Transverse colon (tissue), 4 donors: ENCODE data around the gene UBAC1. TPM values are rescaled to one million over a fixed set of nuclear protein-coding genes. Genes with fewer than 3 reads are reported as not detected.

Experiments
- DNase-seq: peaks from one replicate; pipeline ENCODE4 v3.0.0-alpha.2; 2019
- H3K27ac ChIP-seq, 4 donors: fragments of 200-600 bp; sonication (generic); 2 replicates each; pipeline ENCODE4 v1.5.1; 2016 to 2018; ENCODE audit warnings: inconsistent platforms in 4 of 4
- H3K27me3 ChIP-seq: fragments of 200-600 bp; sonication (generic); 2 replicates; pipeline ENCODE4 v1.5.1; 2017; ENCODE audit warnings: inconsistent platforms
- H3K36me3 ChIP-seq, 4 donors: fragments of 200-600 bp; sonication (generic); 2 replicates each; pipeline ENCODE4 v1.5.1; 2017 to 2019; ENCODE audit warnings: inconsistent platforms in 4 of 4
- H3K4me1 ChIP-seq, 4 donors: fragments of 200-600 bp; sonication (generic); 2 replicates each; pipeline ENCODE4 v1.5.1; 2017 to 2020; ENCODE audit warnings: inconsistent platforms in 4 of 4
- H3K4me3 ChIP-seq, 4 donors: fragments of 200-600 bp; sonication (generic); 1 replicate in 1 of 4; 2 replicates in 3 of 4; pipeline versions ENCODE4 v1.5.1 to v1.6.1; 2017 to 2019; ENCODE audit warnings: inconsistent platforms in 4 of 4
- H3K9me3 ChIP-seq, 2 donors: fragments of 200-600 bp; sonication (generic); 2 replicates each; pipeline ENCODE4 v1.5.1; 2017 to 2019; ENCODE audit warnings: inconsistent platforms in 2 of 2
- EP300 ChIP-seq: sonication (generic); formaldehyde crosslinking; IDR thresholded peaks from one replicate; pipeline ENCODE4 v1.6.1; 2017; ENCODE audit warnings: antibody characterized with exemption, low read depth
- POLR2A ChIP-seq: fragments of 450-650 bp; IDR thresholded peaks from one replicate; pipeline ENCODE4 v1.6.1; 2016; ENCODE audit warnings: antibody characterized with exemption, mild to moderate bottlenecking, moderate library complexity
- POLR2AphosphoS5 ChIP-seq, 3 donors: sonication (generic); formaldehyde crosslinking; IDR thresholded peaks; one replicate each; pipeline ENCODE4 v1.6.1; 2016; ENCODE audit warnings: antibody characterized with exemption in 3 of 3
- WGBS, 2 donors: methylation state at CpG; one replicate each; pipeline ENCODE4 v1.1.5; 2018; ENCODE audit warnings: low coverage in 1 of 2; 5-methylcytosine and 5-hydroxymethylcytosine counted together
- in situ Hi-C, 4 donors: fragments of 200-750 bp; cut with MboI; loops; one replicate each; pipeline versions ENCODE4 v1.15.0 to v1.15.1; 2017; ENCODE audit warnings: low sequenced_read_pairs in 3 of 4, low pct_ligation_motif_present in 1 of 4, low pct_unique_long_range_greater_than_20kb in 1 of 4
- intact Hi-C: fragments of 100-400 bp; cut with DNase I; formaldehyde crosslinking; loops from one replicate; pipeline ENCODE4 v1.15.1; 2023; ENCODE audit warnings: low total_unique reads
- total RNA-seq, 4 donors: library from RNA; depleted of rRNA; stranded (reverse); fragments of >200 nt; gene quantifications; one replicate each; pipeline ENCODE4 v1.1.0, GENCODE V29; 2016
- TF ChIP-seq, protein P1 (sequence below), 5 experiments: fragments of 200-600 bp in 3 of 5; fragments of 450-650 bp in 2 of 5; sonication (generic) in 3 of 5; IDR thresholded peaks; 1 replicate in 2 of 5; 2 replicates in 3 of 5; pipeline ENCODE4 v1.5.1; 2016 to 2017; ENCODE audit warnings: antibody characterized with exemption in 5 of 5, inconsistent platforms in 3 of 5, mild to moderate bottlenecking in 2 of 5, moderate library complexity in 1 of 5

UBAC1 gene
- total RNA-seq, 4 donors from 2014 or later = 42.6 to 91.9 (median 62.9) TPM

DNA sequence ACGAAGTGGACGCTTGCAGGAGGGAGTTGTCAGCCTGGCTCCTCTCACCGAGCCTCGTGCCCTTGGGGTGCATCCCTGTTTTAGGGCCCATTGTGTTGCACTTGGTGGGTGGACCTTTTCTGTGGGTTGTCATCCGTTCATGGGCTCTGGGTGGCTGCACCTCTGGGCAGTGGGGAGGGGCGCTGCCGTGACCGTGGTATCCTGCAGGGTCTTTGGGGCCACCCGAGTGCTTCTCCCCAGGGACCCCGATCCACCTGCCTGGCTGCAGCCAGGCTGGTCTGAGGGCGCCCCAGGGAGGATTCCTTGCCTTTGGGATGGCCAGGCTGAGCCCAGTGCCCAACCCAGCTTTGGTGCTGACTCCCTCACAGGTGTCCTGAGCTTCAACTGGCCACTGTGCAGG is 41.0 kb upstream of the UBAC1 start:
- in situ Hi-C loops (no loop called here), intact Hi-C loops (no loop called here)
- peaks cover 0 to 13% (median 7%) of the 10 kb centered on the region in 4 donors for H3K4me1 ChIP-seq
- DNase-seq = no peak
- H3K27ac ChIP-seq = no peak overlapping the region
- no peak for TF ChIP-seq POLR2A
- H3K4me3 ChIP-seq = no peak overlapping the region
- 90% methylated on average over 4 of the region's 11 CpGs; no CpG with 5 or more reads in 1 of the 2 donors for WGBS, 2 donors
- no peaks in the 10 kb centered on the region for H3K9me3 ChIP-seq
- no peaks in the 10 kb centered on the region for H3K36me3 ChIP-seq
- no peaks in the 10 kb centered on the region for H3K27me3 ChIP-seq

- in situ Hi-C loops = no loop called here
- intact Hi-C loops = no loop called here
- WGBS, 2 donors = 55 to 64% methylated on average over 6 to 18 of the region's 18 CpGs
Observed at GRCh38 chr9:136001231-136001630, 40.1 kb upstream of the UBAC1 start.

DNA sequence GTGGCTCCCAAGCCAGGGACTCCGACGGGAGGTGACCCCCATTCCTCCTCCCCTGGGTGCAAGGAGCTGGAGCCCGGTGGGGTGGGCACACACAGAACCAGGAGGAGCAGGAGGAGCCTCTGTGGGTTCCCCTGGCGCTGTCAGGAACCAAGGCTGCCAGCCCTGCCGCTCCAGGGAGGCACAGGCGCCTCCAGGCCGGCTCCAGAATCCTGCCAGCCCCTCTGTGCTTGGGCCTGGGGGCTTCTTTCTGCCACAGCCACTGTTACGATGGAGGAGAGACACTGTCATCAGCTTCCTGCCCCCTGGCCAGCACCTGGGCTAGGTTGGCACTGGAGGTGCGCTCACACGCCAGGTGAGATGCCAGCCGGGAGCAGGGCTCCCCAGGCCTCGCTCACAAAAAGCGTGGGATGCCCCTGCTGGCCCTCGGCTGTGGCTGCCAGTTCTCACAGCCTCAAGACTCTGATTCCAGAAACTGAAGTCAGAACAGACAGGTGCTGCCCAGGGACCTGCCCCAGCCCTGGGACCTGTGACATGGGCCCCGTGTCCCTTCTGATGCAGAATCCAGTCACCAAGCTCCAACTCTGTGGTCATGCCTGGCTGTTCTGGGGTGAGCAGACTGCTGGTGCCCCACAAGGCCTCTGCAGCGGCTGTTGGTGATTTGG is 37.4 kb upstream of the UBAC1 start:
- in situ Hi-C loops (no loop called here), intact Hi-C loops (no loop called here)
- Histone ChIP-seq H3K9me3 (no peaks in the 10 kb centered on the region), H3K36me3 (no peaks in the 10 kb centered on the region), H3K4me3 (no peak overlapping the region), H3K27ac (no peak overlapping the region), H3K4me1 (peaks cover 0 to 6% (median 4%) of the 10 kb centered on the region in 4 donors), H3K27me3 (no peaks in the 10 kb centered on the region)
- TF ChIP-seq POLR2AphosphoS5 (IDR thresholded peaks at IDR 0.05) = no peak
- TF ChIP-seq EP300 = no peak
- TF ChIP-seq, protein P1, sequence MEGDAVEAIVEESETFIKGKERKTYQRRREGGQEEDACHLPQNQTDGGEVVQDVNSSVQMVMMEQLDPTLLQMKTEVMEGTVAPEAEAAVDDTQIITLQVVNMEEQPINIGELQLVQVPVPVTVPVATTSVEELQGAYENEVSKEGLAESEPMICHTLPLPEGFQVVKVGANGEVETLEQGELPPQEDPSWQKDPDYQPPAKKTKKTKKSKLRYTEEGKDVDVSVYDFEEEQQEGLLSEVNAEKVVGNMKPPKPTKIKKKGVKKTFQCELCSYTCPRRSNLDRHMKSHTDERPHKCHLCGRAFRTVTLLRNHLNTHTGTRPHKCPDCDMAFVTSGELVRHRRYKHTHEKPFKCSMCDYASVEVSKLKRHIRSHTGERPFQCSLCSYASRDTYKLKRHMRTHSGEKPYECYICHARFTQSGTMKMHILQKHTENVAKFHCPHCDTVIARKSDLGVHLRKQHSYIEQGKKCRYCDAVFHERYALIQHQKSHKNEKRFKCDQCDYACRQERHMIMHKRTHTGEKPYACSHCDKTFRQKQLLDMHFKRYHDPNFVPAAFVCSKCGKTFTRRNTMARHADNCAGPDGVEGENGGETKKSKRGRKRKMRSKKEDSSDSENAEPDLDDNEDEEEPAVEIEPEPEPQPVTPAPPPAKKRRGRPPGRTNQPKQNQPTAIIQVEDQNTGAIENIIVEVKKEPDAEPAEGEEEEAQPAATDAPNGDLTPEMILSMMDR (IDR thresholded peaks at IDR 0.05) = no peak
- no peak for TF ChIP-seq POLR2A
- 83% methylated on average over 14 of the region's 16 CpGs; no CpG with 5 or more reads in 1 of the 2 donors for WGBS, 2 donors
- no peak for DNase-seq

More at GRCh38 chr9:136001231-136001630, 40.1 kb upstream of the UBAC1 start:
- no peaks in the 10 kb centered on the region for H3K27me3 ChIP-seq
- H3K36me3 ChIP-seq = no peaks in the 10 kb centered on the region
- H3K9me3 ChIP-seq = no peaks in the 10 kb centered on the region
- no peak overlapping the region for H3K4me3 ChIP-seq
- TF ChIP-seq POLR2A (no peak), EP300 (no peak), POLR2AphosphoS5 (IDR thresholded peaks at IDR 0.05) (no peak)
- TF ChIP-seq, protein P1 (IDR thresholded peaks at IDR 0.05) = no peak
- peaks cover 0 to 13% (median 7%) of the 10 kb centered on the region in 4 donors for H3K4me1 ChIP-seq
- DNase-seq = no peak
- no peak overlapping the region for H3K27ac ChIP-seq

DNA sequence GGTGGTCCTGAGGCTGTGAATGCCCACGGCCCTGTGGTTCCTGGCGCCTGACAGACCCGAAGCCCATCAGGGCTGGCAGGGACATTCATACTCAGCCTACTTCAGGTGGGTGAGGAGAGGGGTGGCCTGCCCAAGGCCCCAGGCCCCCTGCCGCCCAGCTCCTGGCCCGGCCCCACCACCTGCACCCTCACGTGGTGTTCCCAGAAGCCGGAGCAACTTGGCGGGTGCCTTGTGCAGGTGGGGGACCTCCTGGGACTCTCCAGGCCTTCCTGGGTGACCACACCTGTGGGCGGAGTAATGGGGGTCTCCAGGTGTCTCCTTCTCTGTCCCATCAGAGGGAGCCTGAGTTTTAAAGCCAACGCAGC is 36.8 kb upstream of the UBAC1 start:
- TF ChIP-seq POLR2AphosphoS5 (IDR thresholded peaks at IDR 0.05) (no peak), EP300 (no peak), POLR2A (no peak)
- TF ChIP-seq, protein P1 (IDR thresholded peaks at IDR 0.05) = no peak
- intact Hi-C loops (no loop called here), in situ Hi-C loops (no loop called here)
- DNase-seq = no peak
- Histone ChIP-seq H3K4me1 (peaks cover 4 to 5% (median 5%) of the 10 kb centered on the region in 4 donors), H3K27ac (no peak overlapping the region), H3K4me3 (no peak overlapping the region), H3K36me3 (no peaks in the 10 kb centered on the region), H3K27me3 (no peaks in the 10 kb centered on the region), H3K9me3 (no peaks in the 10 kb centered on the region)
- 72% methylated on average over 9 of the region's 10 CpGs; no CpG with 5 or more reads in 1 of the 2 donors for WGBS, 2 donors
